Measurements from ENCODE around the gene MAN1C1.
A peak's percentile ranks its signal among the peaks of the same experiment; 100 is the strongest.
"Not testable (repeated sequence)": the region's sequence is repeated elsewhere in the genome, so short reads cannot be mapped to it uniquely, and the experiment has no call there.

MAN1C1 gene

DNA sequence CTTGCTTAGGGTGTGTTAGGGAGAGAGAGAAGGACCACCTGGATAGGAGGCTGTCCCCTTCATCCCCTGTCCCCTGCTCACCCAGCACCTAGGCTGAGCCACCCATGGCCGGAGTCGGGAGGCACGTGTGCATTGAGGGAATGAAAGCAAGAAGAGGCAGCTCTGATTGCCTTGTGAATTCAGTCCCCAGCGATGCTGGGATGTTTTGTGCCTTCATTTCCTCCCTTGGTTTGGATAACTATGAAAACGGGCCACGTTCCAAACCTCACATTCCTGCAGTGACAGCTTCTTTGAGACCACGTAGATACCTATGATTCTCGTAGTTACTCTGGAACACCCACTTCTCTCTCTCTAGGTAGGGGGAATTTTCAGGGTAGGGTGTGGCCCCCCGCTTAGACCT lies 67.1 kb downstream of the MAN1C1 start:
- no peak for DNase-seq

DNA sequence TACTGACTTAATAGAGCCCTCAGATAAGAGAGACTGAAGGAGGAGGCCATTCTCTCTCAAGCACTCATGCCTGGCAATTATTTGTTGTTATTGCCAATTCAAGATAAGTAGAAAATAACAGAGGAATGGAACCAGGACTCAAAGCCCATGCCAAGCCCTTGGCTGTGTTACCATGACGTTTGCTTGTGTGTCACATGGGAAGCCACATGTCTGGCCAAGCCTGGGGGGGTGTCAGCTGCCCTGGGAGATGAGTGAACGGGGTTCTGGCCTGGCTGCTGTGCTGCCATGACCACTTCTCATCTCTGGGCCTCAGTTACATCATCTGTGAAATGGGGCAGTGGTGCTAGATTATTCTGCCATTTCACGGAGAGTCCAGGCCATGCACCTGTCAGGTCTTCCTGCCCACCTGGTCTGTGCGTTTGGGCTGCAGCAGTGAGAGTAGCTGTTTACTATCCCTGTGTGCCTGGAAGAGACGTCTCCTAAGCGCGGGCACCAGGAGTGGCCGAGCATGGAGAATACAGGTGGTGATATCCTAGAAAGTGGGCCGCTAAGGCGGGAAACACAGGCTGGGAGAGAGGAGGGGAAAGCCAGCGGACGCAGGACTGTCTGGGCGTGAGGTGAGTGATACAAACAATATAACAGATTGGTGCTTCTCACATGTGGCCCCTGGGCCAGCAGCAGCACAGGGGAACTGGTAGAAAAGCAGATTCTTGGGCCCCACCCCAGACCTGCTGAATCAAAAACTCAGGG lies 67.8 kb downstream of the MAN1C1 start:
- DNase-seq, result no peak

DNA sequence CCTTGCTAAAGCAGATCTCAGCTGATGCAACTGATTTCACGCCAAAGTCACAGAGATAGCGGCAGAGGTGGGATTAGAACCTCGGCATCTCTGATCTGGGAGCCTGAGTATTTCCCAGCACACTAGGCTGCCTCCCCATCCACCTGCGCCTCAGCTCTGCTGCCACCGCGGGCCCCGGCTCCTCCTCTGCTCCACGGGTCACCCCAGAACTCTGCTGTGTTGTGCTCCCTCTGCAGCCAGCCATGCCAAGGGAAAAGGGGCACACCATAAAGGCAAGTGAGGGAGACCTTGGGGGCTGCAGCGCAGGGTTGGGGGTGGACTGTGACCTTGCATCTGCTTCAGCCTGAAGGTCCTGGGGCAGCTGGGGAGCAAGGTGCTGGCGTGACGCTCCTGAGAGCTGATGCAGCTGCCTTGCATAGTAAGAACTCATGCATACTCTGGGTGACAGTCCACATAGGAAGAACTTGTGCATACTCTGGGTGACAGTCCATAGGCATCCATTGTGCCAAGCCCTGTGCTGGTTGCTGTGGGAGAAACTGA lies 68.7 kb downstream of the MAN1C1 start:
- no peak for DNase-seq

DNA sequence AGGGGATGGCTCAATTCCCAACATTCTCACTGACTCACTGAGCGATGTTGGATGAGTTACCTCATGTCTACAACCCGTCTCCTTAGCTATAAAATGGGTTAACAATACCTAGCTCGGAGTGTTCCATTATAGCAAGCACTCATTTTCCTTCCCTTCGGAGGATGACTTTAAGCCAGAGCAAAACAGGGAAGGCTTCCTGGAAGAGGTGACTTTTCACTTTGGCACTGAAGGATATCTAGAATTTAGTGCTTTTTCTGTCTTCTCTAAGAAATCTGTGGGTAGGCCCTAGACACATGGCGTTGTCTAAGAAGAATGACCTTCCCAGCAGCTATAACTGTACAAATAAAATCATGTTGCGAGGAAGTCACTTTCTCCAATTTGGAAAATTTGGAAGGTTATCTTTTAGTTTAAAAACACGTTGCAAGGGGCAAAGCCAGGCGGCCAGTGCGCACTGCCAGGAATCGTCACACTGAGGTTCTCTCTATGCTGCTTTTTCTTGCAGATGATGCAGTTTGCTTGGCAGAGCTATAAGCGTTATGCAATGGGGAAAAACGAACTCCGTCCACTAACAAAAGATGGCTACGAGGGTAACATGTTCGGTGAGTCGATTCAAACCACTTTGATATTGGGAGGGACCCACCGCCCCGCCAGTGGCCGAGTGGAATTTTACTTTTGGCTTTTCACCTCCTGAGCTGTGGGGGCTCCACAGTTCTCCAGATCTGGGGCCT lies 69.5 kb downstream of the MAN1C1 start:
- no peak for DNase-seq

DNA sequence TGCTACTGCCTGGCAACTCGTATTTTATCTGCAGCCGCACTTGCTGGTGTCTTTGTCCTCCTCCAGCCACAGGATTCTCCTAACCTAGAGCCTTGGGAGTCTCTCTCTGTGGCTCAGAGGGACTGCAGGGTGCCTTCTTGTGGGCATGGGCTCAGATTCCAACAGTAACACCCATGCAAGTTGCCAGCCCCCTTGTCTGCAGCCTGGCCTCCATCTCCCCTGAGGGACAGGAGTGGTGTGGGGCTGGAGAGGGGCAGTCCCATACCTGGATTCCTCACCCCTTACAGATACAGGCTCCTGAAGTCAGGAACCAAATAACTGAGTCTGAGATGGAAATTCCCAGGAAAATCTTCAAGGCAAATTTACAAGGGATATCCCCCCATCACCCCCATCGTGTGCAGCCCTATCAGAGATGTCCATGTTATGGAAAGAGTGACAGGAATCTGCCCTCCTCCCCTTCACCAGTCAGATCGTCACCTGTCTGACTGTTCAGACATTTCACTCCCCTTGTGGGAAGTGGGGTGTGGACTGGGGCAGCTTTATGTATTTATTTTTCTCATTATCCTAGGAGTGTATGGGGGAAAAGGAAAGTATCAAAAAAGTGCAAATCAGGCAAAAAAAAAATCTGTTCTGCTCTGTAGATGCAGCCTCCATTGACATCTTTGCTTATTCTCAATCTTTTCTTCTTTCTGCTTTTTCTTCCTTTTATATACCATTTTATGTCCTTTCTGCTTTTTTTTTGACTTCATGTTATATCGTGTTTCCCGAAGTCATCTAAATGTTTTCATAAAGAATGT lies 70.8 kb downstream of the MAN1C1 start:
- no peak for DNase-seq

DNA sequence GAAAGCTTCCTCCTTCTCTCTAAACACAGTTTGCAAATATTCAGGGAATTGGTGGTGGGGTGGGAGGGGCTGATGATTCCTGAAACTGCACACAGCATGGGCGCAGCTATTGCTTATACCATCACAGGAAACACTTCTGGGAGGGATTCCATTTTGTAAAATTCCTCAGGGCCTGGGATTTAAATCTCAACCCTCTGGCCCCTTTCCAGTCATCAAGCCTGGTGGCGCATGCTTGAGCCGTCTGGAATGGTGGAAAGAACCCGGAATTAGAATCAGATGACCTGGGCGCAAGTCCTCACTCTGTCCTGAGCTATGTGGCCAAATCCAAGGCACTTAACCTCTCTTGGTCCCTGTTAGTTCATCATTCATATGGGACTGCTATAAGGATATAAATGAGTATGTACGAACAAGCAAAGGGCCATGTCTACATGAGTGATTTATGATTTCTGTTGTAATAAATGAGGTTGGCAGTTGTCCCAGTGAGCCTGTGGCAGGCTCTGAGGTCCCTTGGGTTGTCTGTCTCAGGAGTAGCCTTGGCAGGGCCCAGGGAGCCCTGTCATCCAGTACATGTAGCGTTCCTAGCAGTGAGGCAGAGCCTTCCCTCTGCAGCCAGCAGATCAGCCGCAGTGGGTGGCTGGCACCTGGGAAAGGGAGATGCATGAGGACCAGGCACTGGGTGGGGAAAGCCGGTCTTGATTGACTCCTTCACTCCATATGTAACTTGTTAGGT lies 72.0 kb downstream of the MAN1C1 start:
- DNase-seq, result no peak

DNA sequence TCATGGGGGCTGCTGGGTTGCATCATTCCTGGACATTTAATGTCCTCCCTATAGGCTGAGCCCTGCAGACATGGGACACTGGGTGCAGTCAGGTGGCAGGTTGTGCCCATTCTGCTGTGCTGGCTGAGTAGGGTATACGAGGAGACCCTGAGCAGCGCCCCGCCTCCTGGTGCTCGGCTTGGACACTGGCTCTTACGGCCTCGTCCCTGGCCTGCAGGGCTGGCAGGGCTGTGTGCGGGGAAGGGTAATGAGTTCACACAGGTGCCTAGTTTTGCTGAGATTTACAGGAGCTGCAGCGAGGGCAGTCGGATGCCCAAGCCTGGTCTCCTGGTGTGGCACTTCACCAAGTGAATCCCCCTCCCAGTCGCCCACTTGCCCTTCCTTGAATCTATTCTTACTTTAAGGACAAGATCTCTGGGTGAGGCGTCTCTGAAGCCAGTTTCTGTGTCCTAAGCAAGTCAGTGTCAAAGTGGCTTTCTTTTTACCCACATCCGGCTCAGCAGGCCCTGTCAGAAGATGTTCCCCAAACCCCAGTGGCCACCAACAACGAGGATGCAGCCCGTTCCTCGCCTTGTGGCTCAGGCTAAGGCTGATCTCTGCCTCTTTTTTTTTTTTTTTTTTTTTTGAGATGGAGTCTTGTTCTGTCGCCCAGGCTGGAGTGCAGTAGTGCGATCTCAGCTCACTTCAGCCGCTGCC lies 73.2 kb downstream of the MAN1C1 start:
- no peak for DNase-seq

DNA sequence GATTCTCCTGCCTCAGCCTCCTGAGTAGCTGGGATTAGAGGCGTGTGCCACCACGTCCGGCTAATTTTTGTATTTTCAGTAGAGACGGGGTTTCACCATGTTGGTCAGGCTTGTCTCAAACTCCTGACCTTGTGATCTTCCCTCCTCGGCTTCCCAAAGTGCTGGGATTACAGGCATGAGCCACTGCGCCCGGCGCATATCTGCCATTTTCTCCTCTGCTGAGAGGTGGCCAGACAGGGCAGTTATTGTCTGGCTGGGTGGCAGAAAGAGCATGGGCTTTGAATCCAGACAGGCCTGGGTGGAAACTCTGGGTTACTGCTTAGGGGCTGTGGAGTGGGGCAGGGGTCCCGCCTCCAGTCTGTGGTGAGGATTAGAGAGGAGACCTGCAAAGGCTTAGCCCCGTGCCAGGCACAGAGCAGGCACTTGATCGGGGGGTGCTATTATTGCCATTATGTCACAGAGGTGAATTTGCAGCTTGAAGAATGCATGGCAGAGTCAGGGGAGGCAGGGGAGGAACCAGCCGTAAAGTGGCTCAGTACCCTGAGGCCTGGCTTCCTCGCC lies 73.9 kb downstream of the MAN1C1 start:
- DNase-seq, result no peak

DNA sequence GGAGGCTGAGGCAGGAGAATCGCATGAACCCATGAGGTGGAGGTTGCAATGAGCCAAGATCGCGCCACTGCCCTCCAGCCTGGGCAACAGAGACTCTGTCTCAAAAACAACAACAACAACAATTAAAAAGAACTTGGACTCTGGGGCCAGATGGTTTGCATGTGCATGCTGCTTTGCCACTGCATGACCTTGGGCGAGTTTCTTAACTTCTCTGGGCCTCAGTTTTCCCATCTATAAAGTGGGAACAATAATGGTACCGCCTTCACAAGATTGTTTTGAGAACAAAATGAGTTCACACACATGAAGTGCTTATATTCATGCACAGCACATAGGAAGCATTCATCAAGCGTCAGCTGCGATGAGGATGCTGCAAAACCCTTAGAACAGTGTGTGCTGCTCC lies 74.6 kb downstream of the MAN1C1 start:
- DNase-seq, result no peak

DNA sequence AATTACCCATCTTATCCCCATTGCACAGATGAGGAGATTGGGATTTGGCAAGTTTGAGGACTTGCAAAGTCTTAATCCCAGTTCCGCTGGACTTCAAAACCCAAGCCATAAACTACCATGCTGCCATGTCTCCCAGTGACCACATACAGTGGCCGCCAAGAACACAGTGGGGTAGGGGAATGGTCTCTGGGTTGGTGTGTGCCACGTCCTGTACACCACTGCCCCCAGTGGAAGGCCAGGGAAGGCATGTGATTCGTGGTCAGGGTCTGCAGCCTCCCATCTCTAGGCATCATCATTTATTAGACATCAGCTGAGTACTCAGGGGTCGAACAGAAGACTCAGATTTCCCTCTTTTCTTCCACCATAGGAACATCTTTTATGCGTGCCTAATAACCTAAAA lies 76.0 kb downstream of the MAN1C1 start:
- DNase-seq, result peak; percentile 48

DNA sequence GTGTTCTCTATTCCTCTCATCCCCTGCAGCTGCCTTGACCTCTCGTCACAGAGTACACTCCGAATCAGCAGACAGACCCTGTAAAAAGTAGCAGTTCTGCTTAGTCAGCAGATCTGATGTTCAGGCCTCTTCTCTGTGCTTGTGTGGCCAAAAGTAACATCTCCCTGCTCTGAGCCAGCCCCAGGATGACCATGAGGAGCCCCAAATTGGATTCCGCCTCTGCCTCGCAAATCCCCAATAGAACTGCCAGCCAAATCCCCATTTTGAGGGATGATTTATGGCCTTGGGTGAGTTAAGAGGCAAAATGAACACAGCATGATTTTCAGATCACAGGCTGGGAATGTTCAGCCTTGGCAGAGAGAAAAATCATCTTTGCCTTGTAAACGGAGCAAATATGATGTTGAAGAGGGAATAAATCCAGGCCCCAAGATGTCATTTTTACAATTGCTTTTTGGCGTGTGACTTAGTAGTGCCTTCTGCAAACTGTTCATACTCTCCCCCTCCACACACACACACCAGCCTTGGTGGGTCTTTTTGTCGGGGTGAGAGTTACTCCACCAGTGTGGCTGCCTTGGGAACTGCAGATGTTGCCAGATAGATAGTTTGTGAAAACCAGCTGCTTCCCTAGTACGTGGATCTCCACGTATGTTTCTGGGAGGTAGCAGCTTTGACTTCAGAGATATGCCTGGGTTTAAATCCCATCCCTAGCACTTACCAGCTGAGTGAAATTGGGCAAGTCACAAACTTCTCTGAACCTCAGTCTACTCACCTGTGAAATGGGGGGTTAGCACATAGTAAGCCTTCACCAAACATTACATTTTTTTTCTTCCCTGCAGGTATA lies 77.8 kb downstream of the MAN1C1 start:
- no peak for DNase-seq

DNA sequence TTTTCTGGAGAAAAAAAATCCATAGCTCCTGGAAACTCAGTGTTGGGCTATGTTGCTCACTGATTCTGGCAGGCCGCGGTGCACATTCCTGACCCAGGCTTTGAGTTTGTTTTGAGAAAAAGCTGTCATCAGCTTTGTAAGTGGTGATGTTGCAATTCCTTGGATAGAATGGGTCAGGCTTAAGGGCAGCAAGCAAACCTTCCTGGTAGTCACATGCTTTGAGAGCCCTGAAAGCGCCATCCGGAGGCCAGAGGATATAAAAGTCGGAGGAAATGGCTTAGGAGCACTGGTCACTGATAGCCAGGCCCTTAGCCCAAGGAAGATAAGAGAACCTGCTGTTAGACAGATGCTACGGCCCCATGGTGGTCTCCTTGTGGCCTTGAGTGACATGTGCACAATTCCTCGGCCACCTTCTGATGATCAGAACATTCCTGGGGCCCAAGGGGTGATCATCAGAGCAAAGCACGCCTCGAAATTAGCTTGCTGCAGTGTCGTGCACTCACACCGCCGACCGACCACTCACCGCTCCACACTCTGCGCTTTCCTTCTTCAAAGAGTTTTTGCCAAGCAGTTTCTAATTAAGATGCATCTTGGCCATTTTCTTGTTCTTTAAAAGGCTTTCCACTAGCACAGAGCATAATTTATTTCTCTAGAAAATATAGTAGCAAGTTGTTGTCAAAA lies 78.6 kb downstream of the MAN1C1 start:
- DNase-seq, result no peak

DNA sequence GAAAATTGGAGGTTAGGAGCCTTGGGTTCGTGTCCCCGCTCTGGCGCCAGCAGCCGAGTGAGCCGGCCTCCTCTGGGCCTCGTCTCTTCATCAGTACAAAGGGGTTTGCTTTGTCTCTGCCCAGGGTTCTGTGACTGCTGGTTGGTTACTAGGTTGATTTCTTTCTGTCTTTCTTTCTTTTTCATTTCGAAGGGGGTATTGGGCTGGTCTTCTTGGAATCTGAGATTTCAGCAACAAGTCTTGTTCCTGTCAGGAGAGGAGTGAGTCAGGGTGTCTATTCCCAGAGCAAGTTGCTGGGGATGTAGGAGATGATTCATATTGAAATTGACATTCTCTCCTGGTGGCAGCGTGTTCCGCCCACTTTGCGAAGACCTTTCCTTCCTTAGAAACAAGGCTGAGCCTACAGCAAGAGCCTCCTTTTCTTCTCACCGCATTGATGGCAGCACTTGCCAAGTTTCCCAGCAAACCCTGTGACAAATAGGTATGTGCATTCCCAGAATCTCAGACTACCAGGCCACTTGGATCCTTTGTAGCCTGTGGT lies 79.2 kb downstream of the MAN1C1 start:
- no peak for DNase-seq

DNA sequence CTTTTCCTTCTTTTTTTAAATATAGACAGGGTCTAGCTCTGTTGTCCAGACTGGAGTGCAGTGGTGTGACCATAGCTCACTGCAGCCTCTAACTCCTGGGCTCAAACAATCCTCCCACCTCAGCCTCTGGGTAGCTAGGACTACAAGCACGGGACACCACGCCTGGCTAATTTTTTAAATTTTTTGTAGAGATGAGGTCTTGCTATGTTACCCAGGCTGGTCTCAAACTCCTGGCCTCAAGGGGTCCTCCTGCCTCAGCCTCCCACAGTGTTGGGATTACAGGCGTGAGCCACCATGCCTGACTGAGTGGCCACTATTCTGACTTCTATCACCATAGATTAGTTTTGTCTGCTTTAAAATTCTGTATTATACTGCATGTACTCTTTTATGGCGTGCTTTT lies 80.1 kb downstream of the MAN1C1 start:
- DNase-seq, result not testable (repeated sequence)

DNA sequence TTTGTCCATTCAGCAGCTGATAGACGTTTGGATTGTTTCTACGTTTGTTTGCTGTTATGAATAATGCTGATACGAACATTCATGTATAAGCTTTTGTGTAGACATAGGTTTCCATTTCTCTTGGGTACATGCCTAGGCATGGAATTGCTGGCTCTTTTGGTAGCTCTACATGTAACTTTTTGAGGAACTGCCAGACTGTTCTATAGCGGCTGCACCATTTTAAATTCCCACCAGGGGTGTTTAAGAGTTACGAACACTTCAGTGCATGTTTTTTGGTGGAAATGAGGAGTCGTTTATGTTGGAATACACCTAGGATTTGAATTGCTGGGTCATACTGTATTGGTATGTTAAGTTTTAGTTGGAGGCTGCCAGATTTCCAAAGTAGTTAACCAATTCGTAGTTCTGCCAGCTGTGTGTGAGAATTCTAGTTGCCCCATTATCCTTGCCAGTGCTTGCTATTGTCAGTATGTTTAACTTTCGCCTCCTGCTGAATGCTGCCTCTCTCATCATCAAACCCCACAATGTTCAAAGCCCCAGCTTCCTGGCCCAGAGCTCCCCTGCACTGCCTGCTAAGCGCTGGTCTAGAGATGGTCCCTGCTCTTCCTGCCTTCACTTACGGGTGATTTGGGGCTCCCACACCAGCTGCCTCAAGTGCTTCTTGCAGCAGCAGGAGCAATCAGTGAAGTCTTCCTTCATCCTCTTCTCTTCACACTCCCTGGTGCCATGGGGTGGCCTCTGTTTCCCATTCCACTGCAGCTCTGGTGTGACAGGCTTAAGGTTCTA lies 81.0 kb downstream of the MAN1C1 start:
- DNase-seq, result no peak

DNA sequence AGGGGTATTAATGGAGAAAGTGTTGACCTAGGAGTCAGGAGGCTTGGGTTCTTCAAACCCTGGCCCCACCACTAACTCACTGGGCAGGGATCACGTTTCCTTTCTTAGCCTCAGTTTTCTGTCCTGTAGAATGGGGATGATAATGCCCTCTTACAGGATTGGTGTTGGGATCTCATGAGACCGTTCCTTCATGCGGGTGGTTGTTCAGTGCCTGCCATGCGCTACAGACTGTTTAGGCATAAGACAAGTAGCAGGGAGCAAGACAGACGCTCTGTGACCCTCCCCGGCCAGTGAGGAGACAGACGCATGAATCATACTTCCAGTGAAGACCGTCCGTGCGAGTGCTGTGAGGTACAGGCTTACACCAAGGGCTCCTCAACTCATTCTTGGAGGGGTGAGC lies 81.7 kb downstream of the MAN1C1 start:
- no peak for DNase-seq

DNA sequence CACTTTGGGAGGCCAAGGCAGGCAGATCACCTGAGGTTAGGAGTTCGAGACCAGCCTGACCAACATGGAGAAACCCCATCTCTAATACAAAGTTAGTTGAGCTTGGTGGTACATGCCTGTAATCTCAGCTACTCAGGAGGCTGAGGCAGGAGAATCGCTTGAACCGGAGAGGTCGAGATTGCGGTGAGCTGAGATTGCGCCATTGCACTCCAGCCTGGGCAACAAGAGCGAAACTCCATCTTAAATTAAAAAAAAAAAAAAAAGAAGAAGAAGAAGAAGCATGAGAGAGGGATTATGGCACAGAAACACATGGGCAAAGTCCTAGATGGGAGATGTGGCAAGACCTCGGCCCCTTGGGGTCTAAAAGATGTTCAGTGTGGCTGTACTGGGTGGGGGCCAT lies 82.5 kb downstream of the MAN1C1 start:
- DNase-seq, result not testable (repeated sequence)

DNA sequence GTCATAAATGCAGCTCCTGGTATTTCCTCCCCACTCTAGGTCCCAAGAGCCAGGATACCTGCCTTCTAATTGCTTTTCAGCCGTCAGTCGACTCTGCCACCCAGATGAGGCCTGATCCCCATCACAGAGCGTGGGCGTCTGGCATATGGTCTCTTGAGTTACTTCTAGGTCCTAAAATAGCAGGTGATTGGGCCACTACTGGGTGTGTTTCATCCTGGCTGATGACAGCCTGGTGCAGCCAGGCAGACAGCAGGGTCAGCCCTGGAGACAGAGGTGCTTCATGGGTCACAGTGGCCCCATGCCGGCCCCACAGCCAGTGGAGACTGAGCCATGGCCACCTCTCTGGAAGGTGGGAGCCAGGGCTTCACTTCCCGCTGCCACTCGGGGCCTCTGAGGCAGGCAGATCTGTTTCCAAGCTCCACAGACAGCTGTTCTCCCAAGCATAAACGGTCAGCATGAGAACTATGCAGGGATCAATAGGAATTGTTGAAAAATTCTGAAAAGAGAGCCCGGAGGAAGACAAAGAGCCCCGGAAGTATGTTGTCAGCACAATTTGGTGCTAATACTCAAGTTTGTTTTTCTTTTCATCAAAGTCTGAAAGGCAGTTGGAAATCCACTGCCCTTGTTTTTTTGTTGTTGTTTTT lies 83.0 kb downstream of the MAN1C1 start:
- DNase-seq, result no peak

DNA sequence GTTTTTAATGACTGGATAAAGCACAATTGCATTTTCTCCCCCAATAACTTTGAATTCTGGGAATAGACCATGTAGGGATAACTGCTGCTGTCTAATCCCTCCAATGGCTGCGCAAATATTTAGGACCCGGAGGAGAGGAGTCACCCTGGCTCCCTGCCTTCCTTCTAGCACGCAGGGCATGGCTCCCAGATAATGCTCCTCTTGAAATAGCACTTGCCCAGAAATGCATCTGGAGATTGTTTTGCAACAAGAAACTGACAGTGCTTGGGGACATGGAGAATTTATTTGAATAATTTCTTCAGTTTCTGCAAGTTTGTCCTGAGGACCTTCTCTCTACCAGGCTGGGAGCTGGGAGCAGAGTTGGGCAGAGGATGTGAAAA lies 83.5 kb downstream of the MAN1C1 start:
- DNase-seq, result no peak

Data from activated T-cell treated with anti-CD3 and anti-CD28 coated beads, Interleukin-2, amount 50 U/mL, for 1 hour (primary cell).